T-helper 1 cell treated with Interleukin-12 subunit alpha and Interleukin-12 subunit beta and Interleukin-4 antibody, amounts not matched to agents 30 ng/mL and 1 ng/mL, for 36 hours (primary cell): ENCODE data around the gene CPXM2. TPM values are rescaled to one million over a fixed set of nuclear protein-coding genes. Genes with fewer than 3 reads are reported as not detected.

Experiments used
- intact Hi-C: fragments of 100-400 bp; cut with micrococcal nuclease; formaldehyde crosslinking; loops from one replicate; pipeline ENCODE4 v1.15.1; 2024
- total RNA-seq: library from RNA; stranded (reverse); gene quantifications from 2 replicates; pipeline ENCODE4 v1.2.3, GENCODE V29; 2022

CPXM2 gene
- total RNA-seq, 1 donor from 2014 or later: not detected

- intact Hi-C loops: no loop called here
Measured at GRCh38 chr10:123878666-123879303, 12.8 kb downstream of the CPXM2 start.

GRCh38 chr10:123870260-123870659, 21.3 kb downstream of the CPXM2 start:
- intact Hi-C loops: no loop called here

- intact Hi-C loops: no loop called here
Measured at GRCh38 chr10:123869020-123869414, 22.6 kb downstream of the CPXM2 start.

- intact Hi-C loops: no loop called here
Measured at GRCh38 chr10:123868038-123869019, 23.3 kb downstream of the CPXM2 start.

GRCh38 chr10:123865880-123866279, 25.7 kb downstream of the CPXM2 start:
- intact Hi-C loops: no loop called here

GRCh38 chr10:123865350-123865749, 26.3 kb downstream of the CPXM2 start:
- intact Hi-C loops: no loop called here

- intact Hi-C loops: no loop called here
Measured at GRCh38 chr10:123864923-123865322, 26.7 kb downstream of the CPXM2 start.

GRCh38 chr10:123863721-123864482, 27.7 kb downstream of the CPXM2 start:
- intact Hi-C loops: no loop called here

- intact Hi-C loops: no loop called here
Measured at GRCh38 chr10:123863183-123863575, 28.4 kb downstream of the CPXM2 start.

- intact Hi-C loops: no loop called here
Measured at GRCh38 chr10:123862421-123863182, 29.0 kb downstream of the CPXM2 start.

GRCh38 chr10:123860856-123861255, 30.8 kb downstream of the CPXM2 start:
- intact Hi-C loops: no loop called here

GRCh38 chr10:123860209-123860608, 31.4 kb downstream of the CPXM2 start:
- intact Hi-C loops: no loop called here

GRCh38 chr10:123859653-123860050, 32.0 kb downstream of the CPXM2 start:
- intact Hi-C loops: no loop called here

GRCh38 chr10:123858907-123859652, 32.5 kb downstream of the CPXM2 start:
- intact Hi-C loops: no loop called here

- intact Hi-C loops: no loop called here
Measured at GRCh38 chr10:123858077-123858681, 33.4 kb downstream of the CPXM2 start.

- intact Hi-C loops: no loop called here
Measured at GRCh38 chr10:123857616-123858015, 34.0 kb downstream of the CPXM2 start.

- intact Hi-C loops: no loop called here
Measured at GRCh38 chr10:123855008-123855684, 36.5 kb downstream of the CPXM2 start.

GRCh38 chr10:123854498-123854897, 37.1 kb downstream of the CPXM2 start:
- intact Hi-C loops: no loop called here

GRCh38 chr10:123854003-123854402, 37.6 kb downstream of the CPXM2 start:
- intact Hi-C loops: no loop called here
